ENCODE data around the gene PPP4R1. TPM values are rescaled to one million over a fixed set of nuclear protein-coding genes. Genes with fewer than 3 reads are reported as not detected.

Gene PPP4R1
- polyA plus RNA-seq, 1 donor (not counting 4 experiments of a cell fraction or from before 2014, with no cell fraction given), result 200 TPM

DNA sequence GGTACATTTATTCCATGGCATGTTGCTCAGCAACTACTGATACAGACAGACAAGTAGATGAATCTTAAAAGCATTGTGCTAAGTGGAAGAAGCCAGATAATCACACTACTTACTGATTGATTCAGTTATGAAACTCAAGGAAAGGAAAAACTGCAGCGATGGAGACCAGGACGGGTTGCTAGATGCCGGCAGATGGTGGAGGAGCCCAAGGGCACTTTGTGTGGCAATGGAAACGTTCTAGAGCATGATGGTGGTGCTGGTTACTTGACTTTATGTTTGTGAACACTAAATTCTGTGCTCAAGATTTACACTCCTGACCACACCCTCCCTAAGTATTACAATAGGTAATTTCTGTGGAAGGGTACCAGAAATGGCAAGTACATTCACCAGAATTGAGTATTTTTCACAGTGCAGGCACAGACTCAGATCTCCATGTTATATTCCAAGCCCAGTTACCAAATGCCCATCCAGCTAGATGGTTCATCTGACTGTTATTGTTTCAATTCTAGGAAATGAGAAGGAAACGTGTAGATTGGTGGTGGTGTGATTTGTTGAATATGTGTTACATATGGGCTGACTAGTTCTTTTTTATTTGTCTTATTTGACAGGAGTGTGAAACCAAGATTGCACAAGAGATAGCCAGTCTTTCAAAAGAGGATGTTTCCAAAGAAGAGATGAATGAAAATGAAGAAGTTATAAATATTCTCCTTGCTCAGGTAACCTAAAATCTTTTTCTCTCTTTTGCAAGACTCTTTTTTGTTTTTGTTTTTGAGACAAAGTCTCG, 83.9 kb downstream of the PPP4R1 start:
- Histone ChIP-seq H3K9ac (ENCODE audit: control insufficient read depth, extremely low read depth, insufficient read depth, low read length) (no peak overlapping the region), H3K27ac (ENCODE audit: control insufficient read depth, insufficient read depth, low read length) (no peak overlapping the region), H3K36me3 (ENCODE audit: control insufficient read depth in 2 of 2, extremely low read depth in 1 of 2, insufficient read depth in 2 of 2, low read length in 2 of 2) (peaks cover 21 to 28% of the 10 kb centered on the region in 2 experiments), H2AFZ (ENCODE audit: control insufficient read depth, low read length) (no peak overlapping the region), H4K20me1 (ENCODE audit: control insufficient read depth, extremely low read depth, insufficient read depth, low read length) (no peaks in the 10 kb centered on the region), H3K4me1 (ENCODE audit: control insufficient read depth, extremely low read depth, insufficient read depth, low read length) (peaks cover 7% of the 10 kb centered on the region), H3K27me3 (ENCODE audit: control insufficient read depth, extremely low read depth, insufficient read depth, low read length) (no peaks in the 10 kb centered on the region), H3K4me3 (ENCODE audit: control insufficient read depth in 2 of 3, extremely low read depth in 1 of 3, insufficient read depth in 2 of 3, low read depth in 1 of 3, low read length in 3 of 3) (no peak overlapping the region), H3K9me1 (ENCODE audit: control insufficient read depth, extremely low read depth, insufficient read depth, low read length) (no peaks in the 10 kb centered on the region), H3K79me2 (ENCODE audit: control insufficient read depth, insufficient read depth, low read length) (no peaks in the 10 kb centered on the region), H3K9me3 (ENCODE audit: control insufficient read depth, low read depth, low read length) (no peaks in the 10 kb centered on the region), H3K4me2 (ENCODE audit: control insufficient read depth, extremely low read depth, insufficient read depth, low read depth, low read length) (no peak overlapping the region)
- TF ChIP-seq, protein P1, sequence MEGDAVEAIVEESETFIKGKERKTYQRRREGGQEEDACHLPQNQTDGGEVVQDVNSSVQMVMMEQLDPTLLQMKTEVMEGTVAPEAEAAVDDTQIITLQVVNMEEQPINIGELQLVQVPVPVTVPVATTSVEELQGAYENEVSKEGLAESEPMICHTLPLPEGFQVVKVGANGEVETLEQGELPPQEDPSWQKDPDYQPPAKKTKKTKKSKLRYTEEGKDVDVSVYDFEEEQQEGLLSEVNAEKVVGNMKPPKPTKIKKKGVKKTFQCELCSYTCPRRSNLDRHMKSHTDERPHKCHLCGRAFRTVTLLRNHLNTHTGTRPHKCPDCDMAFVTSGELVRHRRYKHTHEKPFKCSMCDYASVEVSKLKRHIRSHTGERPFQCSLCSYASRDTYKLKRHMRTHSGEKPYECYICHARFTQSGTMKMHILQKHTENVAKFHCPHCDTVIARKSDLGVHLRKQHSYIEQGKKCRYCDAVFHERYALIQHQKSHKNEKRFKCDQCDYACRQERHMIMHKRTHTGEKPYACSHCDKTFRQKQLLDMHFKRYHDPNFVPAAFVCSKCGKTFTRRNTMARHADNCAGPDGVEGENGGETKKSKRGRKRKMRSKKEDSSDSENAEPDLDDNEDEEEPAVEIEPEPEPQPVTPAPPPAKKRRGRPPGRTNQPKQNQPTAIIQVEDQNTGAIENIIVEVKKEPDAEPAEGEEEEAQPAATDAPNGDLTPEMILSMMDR (optimal IDR thresholded peaks at IDR 0.05 in 1 of 3, IDR thresholded peaks at IDR 0.05 in 1 of 3, conservative IDR thresholded peaks at IDR 0.05 in 1 of 3; ENCODE audit: extremely low read depth in 1 of 3, insufficient read depth in 2 of 3, low read length in 3 of 3), result no peak
- TF ChIP-seq EZH2 (IDR thresholded peaks at IDR 0.05; ENCODE audit: low read length), result no peak
- FAIRE-seq (no peak), DNase-seq (ENCODE audit: low read depth, low spot score) (no peak)
- dilution Hi-C loops (cut with MboI; ENCODE audit: extremely low pct_ligation_motif_present, low sequenced_read_pairs), result no loop called here

DNA sequence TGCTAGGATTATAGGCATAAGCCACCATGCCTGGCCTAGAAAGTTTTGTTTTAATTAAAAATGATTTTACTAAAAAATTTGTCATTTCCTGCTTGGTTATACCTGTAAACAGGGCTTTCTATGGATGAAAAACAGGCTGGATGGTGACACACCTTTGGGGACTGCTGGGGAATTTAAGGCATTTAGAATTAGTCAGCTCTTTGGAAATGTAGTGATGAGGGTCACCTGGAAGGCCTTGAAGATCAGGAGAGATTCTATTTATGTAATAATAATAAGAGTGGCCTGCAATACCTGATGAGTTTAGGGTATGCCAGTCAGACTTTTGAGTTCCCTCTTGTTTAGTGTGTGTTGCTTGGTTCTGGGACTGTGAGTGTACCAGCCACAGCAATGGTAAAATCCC, 87.9 kb downstream of the PPP4R1 start:
- Histone ChIP-seq H3K79me2 (ENCODE audit: control insufficient read depth, insufficient read depth, low read length) (no peaks in the 10 kb centered on the region), H3K9me3 (ENCODE audit: control insufficient read depth, low read depth, low read length) (no peaks in the 10 kb centered on the region), H2AFZ (ENCODE audit: control insufficient read depth, low read length) (no peak overlapping the region), H4K20me1 (ENCODE audit: control insufficient read depth, extremely low read depth, insufficient read depth, low read length) (no peaks in the 10 kb centered on the region), H3K9me1 (ENCODE audit: control insufficient read depth, extremely low read depth, insufficient read depth, low read length) (no peaks in the 10 kb centered on the region), H3K36me3 (ENCODE audit: control insufficient read depth in 2 of 2, extremely low read depth in 1 of 2, insufficient read depth in 2 of 2, low read length in 2 of 2) (peaks cover 8% of the 10 kb centered on the region in 2 experiments), H3K4me3 (ENCODE audit: control insufficient read depth in 2 of 3, extremely low read depth in 1 of 3, insufficient read depth in 2 of 3, low read depth in 1 of 3, low read length in 3 of 3) (peak overlapping the region in 1 of 3 experiments; percentile 2), H3K27me3 (ENCODE audit: control insufficient read depth, extremely low read depth, insufficient read depth, low read length) (no peaks in the 10 kb centered on the region), H3K4me1 (ENCODE audit: control insufficient read depth, extremely low read depth, insufficient read depth, low read length) (peaks cover 7% of the 10 kb centered on the region), H3K4me2 (ENCODE audit: control insufficient read depth, extremely low read depth, insufficient read depth, low read depth, low read length) (no peak overlapping the region), H3K27ac (ENCODE audit: control insufficient read depth, insufficient read depth, low read length) (no peak overlapping the region), H3K9ac (ENCODE audit: control insufficient read depth, extremely low read depth, insufficient read depth, low read length) (no peak overlapping the region)
- TF ChIP-seq EZH2 (IDR thresholded peaks at IDR 0.05; ENCODE audit: low read length), result no peak
- TF ChIP-seq, protein P1 (optimal IDR thresholded peaks at IDR 0.05 in 1 of 3, IDR thresholded peaks at IDR 0.05 in 1 of 3, conservative IDR thresholded peaks at IDR 0.05 in 1 of 3; ENCODE audit: extremely low read depth in 1 of 3, insufficient read depth in 2 of 3, low read length in 3 of 3), result no peak
- no peak for DNase-seq (ENCODE audit: low read depth, low spot score)
- FAIRE-seq, result no peak
- dilution Hi-C loops (cut with MboI; ENCODE audit: extremely low pct_ligation_motif_present, low sequenced_read_pairs), result no loop called here

Data from keratinocyte (primary cell).